ENCODE results near the gene MACROD2. TPM values are rescaled to one million over a fixed set of nuclear protein-coding genes. Genes with fewer than 3 reads are reported as not detected.

The MACROD2 gene
- total and polyA plus RNA-seq, 2 donors (not counting 1 experiment from before 2014, with no cell fraction given): 5.3 to 6.7 TPM

GRCh38 chr20:15209537-15209936 is 1214.2 kb downstream of the MACROD2 start:
- ATAC-seq (ENCODE audit: low read depth) (no peak), DNase-seq (no peak)
- no peaks in the 10 kb centered on the region for H3K4me1 ChIP-seq (ENCODE audit: control insufficient read depth in 2 of 2, insufficient read depth in 2 of 2, low read length in 2 of 2)
- TF ChIP-seq EZH2 (IDR thresholded peaks at IDR 0.05; ENCODE audit: borderline replicate concordance, insufficient read depth, low read depth, low read length, poor library complexity, severe bottlenecking) (no peak), CTCF (IDR thresholded peaks at IDR 0.05) (no peak)
- H3K36me3 ChIP-seq (replicated peaks in 1 of 2; ENCODE audit: control extremely low read depth in 1 of 2, control insufficient read depth in 1 of 2, extremely low read depth in 1 of 2, insufficient read depth in 2 of 2, low read length in 1 of 2): no peaks in the 10 kb centered on the region
- no peak overlapping the region for H3K4me2 ChIP-seq (replicated peaks; ENCODE audit: low read depth, low read length, poor library complexity, severe bottlenecking)
- no CpG with 5 or more reads among the region's 1 CpG for WGBS (ENCODE audit: insufficient coverage)
- no peak overlapping the region for H3K27ac Mint-ChIP-seq
- no peaks in the 10 kb centered on the region for H4K20me1 ChIP-seq (ENCODE audit: control insufficient read depth, insufficient read depth, low read length, poor library complexity, severe bottlenecking)
- peaks cover 0 to 11% (median 8%) of the 10 kb centered on the region in 3 donors for H3K9me3 ChIP-seq (ENCODE audit: control extremely low read depth in 1 of 3, control insufficient read depth in 2 of 3, insufficient read depth in 1 of 3, low read length in 2 of 3)
- no peak overlapping the region for H3K4me3 ChIP-seq (ENCODE audit: control extremely low read depth in 1 of 5, extremely low read depth in 1 of 5, insufficient read depth in 1 of 5, low read depth in 2 of 5, low read length in 4 of 5)
- H3K27ac ChIP-seq (ENCODE audit: low read length in 2 of 2): no peak overlapping the region
- H3K4me3 Mint-ChIP-seq: no peak overlapping the region
- H3K79me2 ChIP-seq (ENCODE audit: control insufficient read depth, insufficient read depth, low read length): no peaks in the 10 kb centered on the region
- intact Hi-C loops (cut with micrococcal nuclease): no loop called here
- CTCF ChIA-PET: no interaction called here
- H3K9ac ChIP-seq (ENCODE audit: low read length): no peak overlapping the region
- no peaks in the 10 kb centered on the region for H3K27me3 ChIP-seq (replicated peaks in 1 of 4; ENCODE audit: control extremely low read depth in 1 of 4, control insufficient read depth in 3 of 4, insufficient read depth in 4 of 4, low read length in 3 of 4)
- H3K4me1 Mint-ChIP-seq: no peaks in the 10 kb centered on the region
- POLR2A ChIA-PET: no interaction called here
- H2AFZ ChIP-seq (ENCODE audit: insufficient read depth, low read depth, low read length, poor library complexity, severe bottlenecking): no peak overlapping the region
- peaks cover 5% of the 10 kb centered on the region for H3K9me3 Mint-ChIP-seq (ENCODE audit: insufficient read depth)
- H3K27me3 Mint-ChIP-seq: no peaks in the 10 kb centered on the region

DNA sequence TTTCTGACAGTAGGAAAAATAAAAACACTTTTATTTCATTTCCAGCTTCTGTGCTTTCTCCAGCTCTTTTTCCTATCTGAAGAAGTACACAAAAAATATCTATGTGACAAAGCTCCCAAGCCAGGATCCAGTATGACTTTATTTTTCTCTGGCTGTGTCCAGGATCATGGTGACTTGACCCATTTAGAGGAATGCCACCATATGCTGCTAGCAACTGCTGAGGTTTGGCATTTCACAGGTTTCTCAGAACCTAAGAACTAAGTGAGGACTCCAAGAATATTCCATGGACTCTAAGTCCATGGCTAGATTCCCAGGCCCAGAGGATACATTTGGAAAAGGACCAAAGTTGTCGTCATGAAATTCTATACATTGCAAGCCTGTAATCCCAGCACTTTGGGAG is 1218.7 kb downstream of the MACROD2 start:
- intact Hi-C loops (cut with micrococcal nuclease): no loop called here
- H3K27ac ChIP-seq (ENCODE audit: low read length in 2 of 2): no peak overlapping the region
- no peak overlapping the region for H3K4me2 ChIP-seq (replicated peaks; ENCODE audit: low read depth, low read length, poor library complexity, severe bottlenecking)
- H4K20me1 ChIP-seq (ENCODE audit: control insufficient read depth, insufficient read depth, low read length, poor library complexity, severe bottlenecking): no peaks in the 10 kb centered on the region
- no peaks in the 10 kb centered on the region for H3K4me1 ChIP-seq (ENCODE audit: control insufficient read depth in 2 of 2, insufficient read depth in 2 of 2, low read length in 2 of 2)
- Mint-ChIP-seq H3K4me3 (no peak overlapping the region), H3K9me3 (ENCODE audit: insufficient read depth) (peaks cover 3% of the 10 kb centered on the region), H3K27me3 (peaks cover 4% of the 10 kb centered on the region), H3K27ac (no peak overlapping the region), H3K4me1 (no peaks in the 10 kb centered on the region)
- DNase-seq (no peak), ATAC-seq (ENCODE audit: low read depth) (no peak)
- no peaks in the 10 kb centered on the region for H3K36me3 ChIP-seq (replicated peaks in 1 of 2; ENCODE audit: control extremely low read depth in 1 of 2, control insufficient read depth in 1 of 2, extremely low read depth in 1 of 2, insufficient read depth in 2 of 2, low read length in 1 of 2)
- H3K4me3 ChIP-seq (ENCODE audit: control extremely low read depth in 1 of 5, extremely low read depth in 1 of 5, insufficient read depth in 1 of 5, low read depth in 2 of 5, low read length in 4 of 5): no peak overlapping the region
- TF ChIP-seq EZH2 (IDR thresholded peaks at IDR 0.05; ENCODE audit: borderline replicate concordance, insufficient read depth, low read depth, low read length, poor library complexity, severe bottlenecking) (no peak), CTCF (IDR thresholded peaks at IDR 0.05) (no peak)
- ChIA-PET POLR2A (no interaction called here), CTCF (no interaction called here)
- H3K9ac ChIP-seq (ENCODE audit: low read length): no peak overlapping the region
- 100% methylated on average over 1 of the region's 1 CpG for WGBS (ENCODE audit: insufficient coverage)
- no peaks in the 10 kb centered on the region for H3K9me3 ChIP-seq (ENCODE audit: control extremely low read depth in 1 of 3, control insufficient read depth in 2 of 3, insufficient read depth in 1 of 3, low read length in 2 of 3)
- no peaks in the 10 kb centered on the region for H3K27me3 ChIP-seq (replicated peaks in 1 of 4; ENCODE audit: control extremely low read depth in 1 of 4, control insufficient read depth in 3 of 4, insufficient read depth in 4 of 4, low read length in 3 of 4)
- no peaks in the 10 kb centered on the region for H3K79me2 ChIP-seq (ENCODE audit: control insufficient read depth, insufficient read depth, low read length)
- H2AFZ ChIP-seq (ENCODE audit: insufficient read depth, low read depth, low read length, poor library complexity, severe bottlenecking): no peak overlapping the region
